K562 (cell line): ENCODE results near the gene HECW1. TPM values are rescaled to one million over a fixed set of nuclear protein-coding genes. Genes with fewer than 3 reads are reported as not detected.
"Not testable (repeated sequence)": the region's sequence is repeated elsewhere in the genome, so short reads cannot be mapped to it uniquely, and the experiment has no call there.

ENCODE experiments used
- ATAC-seq: fragments of 200-7000 bp; cut with Tn5 transposase; 3 replicates; pipeline ENCODE4 v1.9.1; 2020; ENCODE audit warnings: moderate library complexity
- BruUV-seq: library from RNA; stranded (reverse); fragments of 400-500 nt; replicated peaks from 2 replicates; lab custom pipeline; 2021; lab: Mats Ljungman, UMichigan
- CTCF ChIA-PET: fragments of 300-600 bp; formaldehyde crosslinking; extraction: SDS; loops from one replicate; lab custom pipeline; 2021; ENCODE audit warnings: low intra/inter-chr PET ratio; lab: Yijun Ruan, JAX
- POLR2A ChIA-PET: fragments of 300-600, 350-650 bp; sonication (Branson Sonifier 250); formaldehyde crosslinking; extraction: SDS; loops from one replicate; lab custom pipeline; 2021; ENCODE audit warnings: antibody characterized with exemption, inconsistent platforms; lab: Yijun Ruan, JAX
- DNase-seq, 4 experiments: peaks; one replicate each; pipeline versions ENCODE4 v3.0.0 to v3.0.0-alpha.2; 2011 to 2018; ENCODE audit warnings: low spot score in 3 of 4, mixed read lengths in 3 of 4; ENCODE audit errors: extremely low read depth in 1 of 4
- FAIRE-seq: peaks from 2 replicates; lab custom pipeline; 2011; peaks lifted over from hg19 to GRCh38; lab: Jason Lieb, UNC
- H2AFZ ChIP-seq: 2 replicates; pipeline ENCODE4 v1.6.0; 2011; ENCODE audit warnings: low read depth, low read length, control low read depth, inconsistent platforms
- H3K27ac ChIP-seq: fragments of 200-600 bp; 3 replicates; pipeline ENCODE4 v1.8.0; 2011; ENCODE audit warnings: low read depth, mild to moderate bottlenecking, control low read depth, inconsistent platforms, low read length, moderate library complexity, mixed read lengths; ENCODE audit errors: extremely low read depth
- H3K27me3 ChIP-seq, 2 experiments: fragments of 300-600 bp in 1 of 2; 2 replicates in 1 of 2; 3 replicates in 1 of 2; pipeline versions ENCODE4 v1.6.0 to v1.8.0; 2011; ENCODE audit warnings: inconsistent platforms in 2 of 2, low read length in 2 of 2, mild to moderate bottlenecking in 1 of 2, mixed read lengths in 1 of 2, moderate library complexity in 1 of 2; ENCODE audit not compliant: control insufficient read depth in 2 of 2, insufficient read depth in 2 of 2
- H3K36me3 ChIP-seq: fragments of 300-600 bp; 3 replicates; pipeline ENCODE4 v1.8.0; 2011; ENCODE audit warnings: mild to moderate bottlenecking, low read length, inconsistent platforms; ENCODE audit not compliant: control insufficient read depth, insufficient read depth
- H3K4me1 ChIP-seq, 2 experiments: fragments of 200-600 bp in 1 of 2; replicated peaks in 1 of 2; 2 replicates in 1 of 2; 3 replicates in 1 of 2; pipeline versions ENCODE4 v1.5.1 to v1.8.0; 2011; ENCODE audit warnings: inconsistent platforms in 2 of 2, low read length in 2 of 2, mild to moderate bottlenecking in 1 of 2, mixed read lengths in 1 of 2, moderate library complexity in 1 of 2; ENCODE audit not compliant: control insufficient read depth in 2 of 2, insufficient read depth in 2 of 2
- H3K4me2 ChIP-seq: 2 replicates; pipeline ENCODE4 v1.6.1; 2011; ENCODE audit warnings: low read length, control low read depth, inconsistent platforms, mixed read lengths; ENCODE audit not compliant: insufficient read depth
- H3K4me3 ChIP-seq: fragments of 200-600 bp; sonication (generic), shearing (Covaris generic); 2 replicates; pipeline ENCODE4 v1.5.1; 2016; ENCODE audit warnings: control low read depth, inconsistent platforms
- H3K79me2 ChIP-seq: fragments of 200-600 bp; 3 replicates; pipeline ENCODE4 v1.8.0; 2011; ENCODE audit warnings: low read length, inconsistent platforms; ENCODE audit not compliant: control insufficient read depth, insufficient read depth
- H3K9ac ChIP-seq, 2 experiments: 2 replicates each; pipeline versions ENCODE4 v1.6.0 to v1.6.1; 2011; ENCODE audit warnings: low read depth in 2 of 2, low read length in 2 of 2, control low read depth in 1 of 2, inconsistent platforms in 1 of 2, mild to moderate bottlenecking in 1 of 2, mixed read lengths in 1 of 2; ENCODE audit not compliant: insufficient read depth in 1 of 2
- H3K9me1 ChIP-seq: one replicate; pipeline ENCODE4 v1.6.0; 2011; ENCODE audit warnings: inconsistent platforms, mild to moderate bottlenecking, low read length, moderate library complexity; ENCODE audit not compliant: control insufficient read depth, insufficient read depth
- H3K9me3 ChIP-seq: replicated peaks from 2 replicates; pipeline ENCODE4 v1.5.1; 2011; ENCODE audit warnings: low read depth, low read length, inconsistent platforms; ENCODE audit not compliant: control insufficient read depth, insufficient read depth
- H4K20me1 ChIP-seq: replicated peaks from 2 replicates; pipeline ENCODE4 v1.6.1; 2011; ENCODE audit warnings: low read length, inconsistent platforms, mixed read lengths; ENCODE audit not compliant: control insufficient read depth, insufficient read depth
- BMI1 ChIP-seq: fragments of 150-350 bp; IDR thresholded peaks from 2 replicates; pipeline ENCODE4 v1.6.1; 2014; ENCODE audit warnings: low read length
- CBX3 ChIP-seq, 2 experiments: IDR thresholded peaks; 1 replicate in 1 of 2; 2 replicates in 1 of 2; pipeline ENCODE4 v1.6.1; 2012; ENCODE audit warnings: inconsistent platforms in 2 of 2, low read length in 2 of 2, borderline replicate concordance in 1 of 2, control low read depth in 1 of 2
- CHCHD3 ChIP-seq: fragments of 250-450 bp; sonication (Bioruptor Pico); IDR thresholded peaks from 2 replicates; pipeline ENCODE4 v2.1.2; 2022; ENCODE audit warnings: mild to moderate bottlenecking
- LEF1 ChIP-seq: fragments of 450-650 bp; IDR thresholded peaks from 2 replicates; pipeline ENCODE4 v1.6.1; 2016; ENCODE audit warnings: mild to moderate bottlenecking
- RBM39 ChIP-seq: fragments of 200-400 bp; formaldehyde crosslinking; optimal IDR thresholded peaks from 2 replicates; pipeline ENCODE3; 2018; ENCODE audit warnings: low read depth, low read length
- SMAD2 ChIP-seq: fragments of 150-350 bp; IDR thresholded peaks from 2 replicates; pipeline ENCODE4 v1.6.1; 2014; ENCODE audit warnings: low read depth, mild to moderate bottlenecking, low read length
- TARDBP ChIP-seq: fragments of 450-650 bp; IDR thresholded peaks from 2 replicates; pipeline ENCODE4 v1.6.1; 2016
- ZEB2 ChIP-seq: fragments of 450-650 bp; IDR thresholded peaks from 2 replicates; pipeline ENCODE4 v1.6.1; 2016
- ZNF23 ChIP-seq: fragments of 250-450 bp; sonication (Bioruptor Pico); IDR thresholded peaks from 2 replicates; pipeline ENCODE4 v1.4.0; 2020; ENCODE audit warnings: mild to moderate bottlenecking
- WGBS: fragments of 100-300 bp; shearing (Covaris generic); methylation state at CpG from one replicate; pipeline ENCODE4 v1.1.6; 2016; ENCODE audit warnings: low coverage, mixed read lengths; ENCODE audit not compliant: insufficient coverage; ENCODE audit errors: missing lambda C conversion rate; 5-methylcytosine and 5-hydroxymethylcytosine counted together
- in situ Hi-C: fragments of 300-500 bp; cut with MboI; formaldehyde crosslinking; loops from 4 replicates; pipeline ENCODE4 v1.15.0; 2018; ENCODE audit warnings: inconsistent platforms, mixed read lengths
- intact Hi-C: fragments of 100-400 bp; cut with micrococcal nuclease; formaldehyde crosslinking; loops from 2 replicates; pipeline ENCODE4 v1.14.2; 2022
- polyA plus RNA-seq, 8 experiments: library from polyadenylated mRNA; depleted of rRNA in 4 of 8; stranded (reverse) in 5 of 8; unstranded in 3 of 8; fragments of >200 nt; fragmentation: Nextera tagmentation in 2 of 8; fragmentation: Illumina TruSeq in 1 of 8; extraction: Ambion mirVana in 2 of 8; extraction: Trizol in 1 of 8; gene quantifications; 2 replicates each; pipeline versions ENCODE4 v1.2.1 to v1.2.3, GENCODE V29; 2011 to 2014; ENCODE audit warnings: inconsistent platforms in 1 of 8, missing spikeins in 1 of 8
- total RNA-seq, 7 experiments: library from RNA; depleted of rRNA in 6 of 7; stranded (reverse); fragments of >200 nt in 6 of 7; fragmentation: Illumina TruSeq in 2 of 7; extraction: Trizol in 2 of 7; gene quantifications; 2 replicates each; pipeline versions ENCODE4 v1.2.1 to v1.2.3, GENCODE V29; 2011 to 2021; ENCODE audit warnings: low replicate concordance in 1 of 7
- TF ChIP-seq, protein P1 (sequence below): fragments of 450-650 bp; formaldehyde crosslinking; conservative IDR thresholded peaks from 2 replicates; pipeline ENCODE4 v1.4.0; 2022; ENCODE audit warnings: mild to moderate bottlenecking, missing genetic modification characterization
- TF ChIP-seq, protein P2 (sequence below): fragments of 250-450 bp; sonication (Bioruptor Pico); IDR thresholded peaks from 2 replicates; pipeline ENCODE4 v1.4.0; 2020
- TF ChIP-seq, protein P3 (sequence below): fragments of 450-650 bp; formaldehyde crosslinking; IDR thresholded peaks from 2 replicates; pipeline ENCODE4 v1.4.0; 2020; ENCODE audit warnings: mild to moderate bottlenecking, moderate library complexity

Gene HECW1
- total and polyA plus RNA-seq, 9 of the 15 experiments (the other 6 are each of a cell fraction or from before 2014, with no cell fraction given), result 0.07 to 0.31 (median 0.13) TPM; not detected in 4

DNA sequence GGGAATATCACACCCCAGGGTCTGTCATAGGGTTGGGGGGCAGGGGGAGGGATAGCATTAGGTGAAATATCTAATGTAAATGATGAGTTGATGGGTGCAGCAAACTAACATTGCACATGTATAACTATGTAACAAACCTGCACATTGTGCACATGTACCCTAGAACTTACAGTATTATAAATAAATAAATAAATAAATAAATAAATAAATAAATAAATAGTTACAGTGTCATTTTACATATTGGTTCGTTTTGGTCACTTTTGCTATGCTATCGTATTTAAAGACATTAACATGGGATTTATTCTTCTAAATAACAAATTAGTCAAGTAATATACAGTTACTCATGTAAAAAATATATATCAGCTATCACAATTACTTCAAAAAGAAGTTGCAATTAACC is 228.7 kb downstream of the HECW1 start (continued):
- TF ChIP-seq, protein P1, sequence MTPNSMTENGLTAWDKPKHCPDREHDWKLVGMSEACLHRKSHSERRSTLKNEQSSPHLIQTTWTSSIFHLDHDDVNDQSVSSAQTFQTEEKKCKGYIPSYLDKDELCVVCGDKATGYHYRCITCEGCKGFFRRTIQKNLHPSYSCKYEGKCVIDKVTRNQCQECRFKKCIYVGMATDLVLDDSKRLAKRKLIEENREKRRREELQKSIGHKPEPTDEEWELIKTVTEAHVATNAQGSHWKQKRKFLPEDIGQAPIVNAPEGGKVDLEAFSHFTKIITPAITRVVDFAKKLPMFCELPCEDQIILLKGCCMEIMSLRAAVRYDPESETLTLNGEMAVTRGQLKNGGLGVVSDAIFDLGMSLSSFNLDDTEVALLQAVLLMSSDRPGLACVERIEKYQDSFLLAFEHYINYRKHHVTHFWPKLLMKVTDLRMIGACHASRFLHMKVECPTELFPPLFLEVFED, result no peak
- no peak for TF ChIP-seq RBM39
- TF ChIP-seq BMI1, result no peak
- TF ChIP-seq ZEB2, result no peak
- TF ChIP-seq CBX3 (IDR thresholded peaks at IDR 0.05; ENCODE audit: borderline replicate concordance in 1 of 2, low read length in 2 of 2), result no peak
- TF ChIP-seq, protein P2, sequence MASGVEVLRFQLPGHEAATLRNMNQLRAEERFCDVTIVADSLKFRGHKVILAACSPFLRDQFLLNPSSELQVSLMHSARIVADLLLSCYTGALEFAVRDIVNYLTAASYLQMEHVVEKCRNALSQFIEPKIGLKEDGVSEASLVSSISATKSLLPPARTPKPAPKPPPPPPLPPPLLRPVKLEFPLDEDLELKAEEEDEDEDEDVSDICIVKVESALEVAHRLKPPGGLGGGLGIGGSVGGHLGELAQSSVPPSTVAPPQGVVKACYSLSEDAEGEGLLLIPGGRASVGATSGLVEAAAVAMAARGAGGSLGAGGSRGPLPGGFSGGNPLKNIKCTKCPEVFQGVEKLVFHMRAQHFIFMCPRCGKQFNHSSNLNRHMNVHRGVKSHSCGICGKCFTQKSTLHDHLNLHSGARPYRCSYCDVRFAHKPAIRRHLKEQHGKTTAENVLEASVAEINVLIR (CRISPR knock-in tag), result no peak
- no peak for TF ChIP-seq SMAD2
- TF ChIP-seq CHCHD3, result no peak
- TF ChIP-seq LEF1, result no peak
- TF ChIP-seq, protein P3, sequence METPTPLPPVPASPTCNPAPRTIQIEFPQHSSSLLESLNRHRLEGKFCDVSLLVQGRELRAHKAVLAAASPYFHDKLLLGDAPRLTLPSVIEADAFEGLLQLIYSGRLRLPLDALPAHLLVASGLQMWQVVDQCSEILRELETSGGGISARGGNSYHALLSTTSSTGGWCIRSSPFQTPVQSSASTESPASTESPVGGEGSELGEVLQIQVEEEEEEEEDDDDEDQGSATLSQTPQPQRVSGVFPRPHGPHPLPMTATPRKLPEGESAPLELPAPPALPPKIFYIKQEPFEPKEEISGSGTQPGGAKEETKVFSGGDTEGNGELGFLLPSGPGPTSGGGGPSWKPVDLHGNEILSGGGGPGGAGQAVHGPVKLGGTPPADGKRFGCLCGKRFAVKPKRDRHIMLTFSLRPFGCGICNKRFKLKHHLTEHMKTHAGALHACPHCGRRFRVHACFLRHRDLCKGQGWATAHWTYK (CRISPR knock-in tag), result no peak
- no peak for TF ChIP-seq TARDBP
- TF ChIP-seq ZNF23, result no peak

DNA sequence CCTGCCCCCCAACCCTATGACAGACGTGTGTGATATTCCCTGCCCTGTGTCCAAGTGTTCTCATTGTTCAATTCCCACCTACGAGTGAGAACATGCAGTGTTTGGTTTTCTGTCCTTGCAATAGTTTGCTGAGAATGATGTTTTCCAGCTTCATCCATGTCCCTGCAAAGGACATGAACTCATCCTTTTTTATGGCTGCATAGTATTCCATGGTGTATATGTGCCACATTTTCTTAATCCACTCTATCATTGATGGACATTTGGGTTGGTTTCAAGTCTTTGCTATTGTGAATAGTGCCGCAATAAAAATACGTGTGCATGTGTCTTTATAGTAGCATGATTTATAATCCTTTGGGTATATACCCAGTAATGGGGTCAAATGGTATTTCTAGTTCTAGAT is 231.0 kb downstream of the HECW1 start:
- BruUV-seq, H3K4me3 ChIP-seq: not testable (repeated sequence)
- 0% methylated on average over 4 of the region's 4 CpGs for WGBS

DNA sequence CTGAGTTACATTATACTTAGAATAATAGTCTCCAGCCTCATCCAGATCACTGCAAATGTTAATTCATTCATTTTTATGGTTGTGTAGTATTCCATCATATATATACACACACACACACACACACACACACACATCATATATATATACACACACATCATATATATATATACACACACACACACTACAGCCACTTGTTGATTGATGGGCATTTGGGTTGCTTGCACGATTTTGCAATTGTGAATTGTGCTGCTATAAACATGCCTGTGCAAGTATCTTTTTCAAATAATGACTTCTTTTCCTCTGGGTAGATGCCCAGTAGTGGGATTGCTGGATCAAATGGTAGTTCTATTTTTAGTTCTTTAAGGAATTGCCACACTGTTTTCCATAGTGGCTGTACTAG is 233.2 kb downstream of the HECW1 start:
- ATAC-seq, H2AFZ ChIP-seq, CTCF ChIA-PET, H3K9ac ChIP-seq, H3K9me1 ChIP-seq, DNase-seq, FAIRE-seq, H3K4me1 ChIP-seq, POLR2A ChIA-PET, H3K27me3 ChIP-seq, in situ Hi-C loops, H3K4me3 ChIP-seq, H3K36me3 ChIP-seq, H3K79me2 ChIP-seq, H3K4me2 ChIP-seq, H3K27ac ChIP-seq, intact Hi-C loops, BruUV-seq, H4K20me1 ChIP-seq, H3K9me3 ChIP-seq: not testable (repeated sequence)
- 0% methylated on average over 1 of the region's 1 CpG for WGBS

More for the DNA sequence above, 231.0 kb downstream of the HECW1 start:
- DNase-seq, H3K27me3 ChIP-seq, H3K79me2 ChIP-seq, H3K9ac ChIP-seq, POLR2A ChIA-PET, H4K20me1 ChIP-seq, in situ Hi-C loops, H3K36me3 ChIP-seq, H3K9me1 ChIP-seq, intact Hi-C loops, H3K9me3 ChIP-seq, ATAC-seq, H3K27ac ChIP-seq, CTCF ChIA-PET, H3K4me2 ChIP-seq, H2AFZ ChIP-seq, H3K4me1 ChIP-seq, FAIRE-seq: not testable (repeated sequence)
